Adrenal gland (tissue), 12 donors: Measurements from ENCODE around the gene IGFBPL1. TPM values are rescaled to one million over a fixed set of nuclear protein-coding genes. Genes with fewer than 3 reads are reported as not detected.

Experiments
- DNase-seq, 7 donors: peaks; one replicate each; pipeline ENCODE4 v3.0.0-alpha.2; 2019 to 2020
- H3K27ac ChIP-seq, 5 donors: fragments of 200-600 bp; sonication (generic) in 4 of 5; 1 replicate in 3 of 5; 2 replicates in 2 of 5; pipeline versions ENCODE4 v1.5.1 to v1.8.0; 2016 to 2020; ENCODE audit warnings: mild to moderate bottlenecking in 1 of 5
- H3K27me3 ChIP-seq: fragments of 200-600 bp; 2 replicates; pipeline ENCODE4 v1.8.0; 2021
- H3K36me3 ChIP-seq, 2 donors: fragments of 200-600 bp; replicated peaks in 1 of 2; 1 replicate in 1 of 2; 2 replicates in 1 of 2; pipeline versions ENCODE4 v1.5.1 to v1.8.0; 2018 to 2022
- H3K4me1 ChIP-seq, 2 donors: fragments of 200-600 bp; replicated peaks in 1 of 2; 1 replicate in 1 of 2; 2 replicates in 1 of 2; pipeline versions ENCODE4 v1.5.1 to v1.8.0; 2018 to 2021
- H3K4me3 ChIP-seq, 4 donors: fragments of 200-600 bp; sonication (generic) in 3 of 4; one replicate each; pipeline ENCODE4 v1.5.1; 2016 to 2018
- H3K9me3 ChIP-seq, 3 donors: fragments of 200-600 bp; sonication (generic) in 1 of 3; replicated peaks in 1 of 3; 1 replicate in 2 of 3; 2 replicates in 1 of 3; pipeline versions ENCODE4 v1.5.1 to v1.8.0; 2016 to 2021
- CTCF ChIP-seq, 6 experiments: fragments of 450-650 bp in 4 of 6; fragments of 200-600 bp in 2 of 6; sonication (generic) in 1 of 6; IDR thresholded peaks; 1 replicate in 5 of 6; 2 replicates in 1 of 6; pipeline versions ENCODE4 v1.5.1 to v1.8.0; 2016 to 2021; ENCODE audit warnings: antibody characterized with exemption in 6 of 6, mild to moderate bottlenecking in 2 of 6, moderate library complexity in 1 of 6
- POLR2A ChIP-seq, 2 donors: fragments of 450-650 bp; IDR thresholded peaks; one replicate each; pipeline ENCODE4 v1.6.1; 2017; ENCODE audit warnings: antibody characterized with exemption in 2 of 2, mild to moderate bottlenecking in 2 of 2, moderate library complexity in 1 of 2
- WGBS, 4 donors: extraction: QIAGEN DNeasy Blood & Tissue Kit in 2 of 4; methylation state at CpG; one replicate each; pipeline versions ENCODE4 v1.1.5 to v1.1.7; 2013 to 2017; 5-methylcytosine and 5-hydroxymethylcytosine counted together
- intact Hi-C, 2 donors: fragments of 100-400 bp; cut with DNase I; formaldehyde crosslinking; loops; one replicate each; pipeline versions ENCODE4 v1.14.1 to v1.15.0; 2022 to 2023
- polyA plus RNA-seq, 3 donors: library from polyadenylated mRNA; stranded (reverse); fragments of 200-250 nt in 2 of 3; fragments of 350-450 nt in 1 of 3; fragmentation: Illumina TruSeq in 1 of 3; extraction: RNeasy Lipid Tissue Mini Kit (QIAGEN cat#74804) in 1 of 3; gene quantifications; one replicate each; pipeline ENCODE4 v1.2.3, GENCODE V29; 2013 to 2014
- total RNA-seq, 9 donors: library from RNA; depleted of rRNA in 4 of 9; stranded (reverse); fragments of >200 nt in 4 of 9; fragments of 120-200 nt in 1 of 9; fragmentation: NEBNext Ultra II Directional in 1 of 9; extraction: Animal tissue kit (Norgen Biotek cat#: 25700) in 1 of 9; gene quantifications; one replicate each; pipeline versions ENCODE4 v1.1.0 to v1.2.4, GENCODE V29; 2013 to 2023
- donor health status: healthy with polysubstance abuse.
- donor health status: Bipolar disorder and iron deficiency.
- donor health status: DM: yes; HTN: yes; CAD: no.
- donor health status: DM: no; HTN: no; CAD: no.
- donor health status: DM: no; HTN: no; CAD: no.
- donor health status: DM: yes; HTN: yes; CAD: no.

The IGFBPL1 gene
- total and polyA plus RNA-seq, 12 donors = 0.17 to 5.2 (median 1.5) TPM; not detected in 4

GRCh38 chr9:38391278-38392118 lies 32.8 kb downstream of the IGFBPL1 start:
- TF ChIP-seq CTCF (IDR thresholded peaks at IDR 0.05) (no peak), POLR2A (IDR thresholded peaks at IDR 0.05) (no peak)
- no peak overlapping the region for H3K27ac ChIP-seq
- intact Hi-C loops = no loop called here
- no peaks in the 10 kb centered on the region for H3K27me3 ChIP-seq
- H3K36me3 ChIP-seq = no peaks in the 10 kb centered on the region
- H3K4me3 ChIP-seq = peak overlapping the region in 1 of 4 donors; percentile 74
- 81 to 87% (median 86%) methylated on average over 17 to 18 of the region's 18 CpGs for WGBS, 4 donors
- H3K4me1 ChIP-seq = peaks cover 8 to 11% of the 10 kb centered on the region in 2 donors
- no peak for DNase-seq
- no peaks in the 10 kb centered on the region for H3K9me3 ChIP-seq

GRCh38 chr9:38390851-38391250 lies 33.4 kb downstream of the IGFBPL1 start:
- Histone ChIP-seq H3K36me3 (no peaks in the 10 kb centered on the region), H3K4me3 (no peak overlapping the region), H3K27me3 (no peaks in the 10 kb centered on the region), H3K27ac (no peak overlapping the region), H3K9me3 (no peaks in the 10 kb centered on the region), H3K4me1 (peaks cover 8 to 11% of the 10 kb centered on the region in 2 donors)
- DNase-seq = no peak
- 66 to 73% (median 67%) methylated on average over 4 to 5 of the region's 5 CpGs for WGBS, 4 donors
- TF ChIP-seq CTCF (IDR thresholded peaks at IDR 0.05) = no peak
- no peak for TF ChIP-seq POLR2A (IDR thresholded peaks at IDR 0.05)
- intact Hi-C loops = no loop called here

- no peak overlapping the region for H3K4me3 ChIP-seq
- WGBS, 4 donors = 50 to 83% (median 66%) methylated on average over 1 of the region's 1 CpG
- H3K27ac ChIP-seq = no peak overlapping the region
- no peaks in the 10 kb centered on the region for H3K9me3 ChIP-seq
- intact Hi-C loops = no loop called here
- no peak for DNase-seq
- H3K4me1 ChIP-seq = peaks cover 8 to 11% of the 10 kb centered on the region in 2 donors
- H3K36me3 ChIP-seq = no peaks in the 10 kb centered on the region
- H3K27me3 ChIP-seq = no peaks in the 10 kb centered on the region
- no peak for TF ChIP-seq CTCF (IDR thresholded peaks at IDR 0.05)
- no peak for TF ChIP-seq POLR2A (IDR thresholded peaks at IDR 0.05)
These were observed 33.8 kb downstream of the IGFBPL1 start for GRCh38 chr9:38390442-38390841.

GRCh38 chr9:38389313-38389712 lies 34.9 kb downstream of the IGFBPL1 start:
- WGBS, 4 donors = 46 to 65% (median 56%) methylated on average over 4 of the region's 4 CpGs
- intact Hi-C loops = no loop called here
- Histone ChIP-seq H3K9me3 (no peaks in the 10 kb centered on the region), H3K4me1 (peaks cover 8 to 11% of the 10 kb centered on the region in 2 donors), H3K27ac (peak overlapping the region in 2 of 5 donors; percentile 17 to 47), H3K27me3 (no peaks in the 10 kb centered on the region), H3K4me3 (no peak overlapping the region), H3K36me3 (no peaks in the 10 kb centered on the region)
- DNase-seq = no peak
- no peak for TF ChIP-seq CTCF (IDR thresholded peaks at IDR 0.05)
- TF ChIP-seq POLR2A (IDR thresholded peaks at IDR 0.05) = no peak
